ENCODE measurements around the gene TGFB2. TPM values are rescaled to one million over a fixed set of nuclear protein-coding genes. Genes with fewer than 3 reads are reported as not detected.
A peak's percentile ranks its signal among the peaks of the same experiment; 100 is the strongest.

TGFB2 gene
- total RNA-seq, 4 donors from 2014 or later = 2.2 to 16.7 (median 8.0) TPM

GRCh38 chr1:218394989-218395388 is 49.9 kb downstream of the TGFB2 start:
- DNase-seq = no peak
- no peaks in the 10 kb centered on the region for H3K9me3 ChIP-seq
- H3K27me3 ChIP-seq = no peaks in the 10 kb centered on the region
- H3K4me1 ChIP-seq = peaks cover 0 to 18% of the 10 kb centered on the region in 2 donors
- H3K36me3 ChIP-seq = no peaks in the 10 kb centered on the region
- WGBS, 2 donors = 47 to 54% methylated on average over 2 of the region's 2 CpGs
- TF ChIP-seq, protein P1, sequence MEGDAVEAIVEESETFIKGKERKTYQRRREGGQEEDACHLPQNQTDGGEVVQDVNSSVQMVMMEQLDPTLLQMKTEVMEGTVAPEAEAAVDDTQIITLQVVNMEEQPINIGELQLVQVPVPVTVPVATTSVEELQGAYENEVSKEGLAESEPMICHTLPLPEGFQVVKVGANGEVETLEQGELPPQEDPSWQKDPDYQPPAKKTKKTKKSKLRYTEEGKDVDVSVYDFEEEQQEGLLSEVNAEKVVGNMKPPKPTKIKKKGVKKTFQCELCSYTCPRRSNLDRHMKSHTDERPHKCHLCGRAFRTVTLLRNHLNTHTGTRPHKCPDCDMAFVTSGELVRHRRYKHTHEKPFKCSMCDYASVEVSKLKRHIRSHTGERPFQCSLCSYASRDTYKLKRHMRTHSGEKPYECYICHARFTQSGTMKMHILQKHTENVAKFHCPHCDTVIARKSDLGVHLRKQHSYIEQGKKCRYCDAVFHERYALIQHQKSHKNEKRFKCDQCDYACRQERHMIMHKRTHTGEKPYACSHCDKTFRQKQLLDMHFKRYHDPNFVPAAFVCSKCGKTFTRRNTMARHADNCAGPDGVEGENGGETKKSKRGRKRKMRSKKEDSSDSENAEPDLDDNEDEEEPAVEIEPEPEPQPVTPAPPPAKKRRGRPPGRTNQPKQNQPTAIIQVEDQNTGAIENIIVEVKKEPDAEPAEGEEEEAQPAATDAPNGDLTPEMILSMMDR (IDR thresholded peaks at IDR 0.05) = no peak
- TF ChIP-seq POLR2A (IDR thresholded peaks at IDR 0.05) = no peak
- intact Hi-C loops (cut with DNase I) = no loop called here
- H3K4me3 ChIP-seq (replicated peaks in 1 of 3) = no peak overlapping the region
- H3K27ac ChIP-seq = peak overlapping the region in 2 of 3 donors; percentile 32 to 41

DNA sequence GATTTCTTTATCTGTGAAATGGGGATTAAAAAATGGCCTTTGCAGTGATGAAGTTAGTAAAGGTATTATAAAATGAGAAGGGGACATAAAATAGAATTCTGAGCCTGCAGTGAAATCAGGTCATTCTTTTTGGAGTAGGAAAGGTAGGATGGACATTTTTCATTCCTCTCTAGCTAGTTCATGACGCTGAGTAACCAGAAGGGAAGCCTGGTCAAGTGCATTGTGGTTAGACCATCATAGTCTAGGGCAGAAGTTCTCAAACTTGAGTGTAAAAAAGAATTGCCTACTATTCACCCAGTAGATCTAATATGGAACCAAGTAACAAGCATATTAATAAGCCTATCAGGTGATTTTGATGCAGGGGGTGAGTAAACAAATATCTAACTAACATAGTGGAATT is 50.8 kb downstream of the TGFB2 start:
- intact Hi-C loops (cut with DNase I) = no loop called here
- no peaks in the 10 kb centered on the region for H3K27me3 ChIP-seq
- peaks cover 0 to 9% of the 10 kb centered on the region in 2 donors for H3K4me1 ChIP-seq
- no peak for DNase-seq
- H3K9me3 ChIP-seq = no peaks in the 10 kb centered on the region
- no peaks in the 10 kb centered on the region for H3K36me3 ChIP-seq
- WGBS, 2 donors = 86 to 91% methylated on average over 1 of the region's 1 CpG
- no peak overlapping the region for H3K4me3 ChIP-seq (replicated peaks in 1 of 3)
- no peak overlapping the region for H3K27ac ChIP-seq
- TF ChIP-seq, protein P1 (IDR thresholded peaks at IDR 0.05) = no peak
- TF ChIP-seq POLR2A (IDR thresholded peaks at IDR 0.05) = no peak

DNA sequence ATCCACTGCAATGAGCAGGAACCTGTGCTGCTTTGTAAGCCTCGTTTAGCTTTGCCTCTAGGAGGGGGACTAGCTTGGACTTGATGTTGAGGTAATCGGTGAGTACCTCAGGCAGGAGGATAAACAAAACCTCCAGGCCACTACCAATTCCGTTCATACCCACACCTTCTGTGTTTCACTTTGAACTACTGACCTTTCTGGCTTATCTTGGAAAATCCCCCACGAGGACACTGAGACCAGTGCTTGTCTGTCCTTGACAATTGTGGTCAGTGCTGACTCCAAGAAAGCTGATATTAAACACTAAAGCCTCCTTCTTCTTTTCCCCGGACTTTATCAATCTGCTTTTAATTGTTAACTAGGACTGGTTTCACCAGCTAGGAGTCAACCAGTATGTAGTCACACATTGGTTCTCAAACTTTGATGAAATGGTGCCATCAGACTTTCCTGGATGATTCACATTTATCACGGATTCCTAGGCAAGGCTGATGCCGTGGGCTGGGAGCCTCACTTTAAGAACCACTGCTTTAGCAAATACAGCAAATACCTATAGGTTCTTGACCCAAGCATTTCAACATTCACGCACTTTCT is 52.7 kb downstream of the TGFB2 start:
- Histone ChIP-seq H3K36me3 (no peaks in the 10 kb centered on the region), H3K4me1 (peaks cover 0 to 10% of the 10 kb centered on the region in 2 donors), H3K27ac (no peak overlapping the region), H3K9me3 (no peaks in the 10 kb centered on the region), H3K27me3 (no peaks in the 10 kb centered on the region), H3K4me3 (replicated peaks in 1 of 3) (no peak overlapping the region)
- intact Hi-C loops (cut with DNase I) = no loop called here
- no peak for DNase-seq
- TF ChIP-seq, protein P1 (IDR thresholded peaks at IDR 0.05) = no peak
- TF ChIP-seq POLR2A (IDR thresholded peaks at IDR 0.05) = no peak
- 73 to 74% methylated on average over 8 of the region's 8 CpGs for WGBS, 2 donors

GRCh38 chr1:218400624-218401023 is 55.5 kb downstream of the TGFB2 start:
- WGBS, 2 donors = 95 to 97% methylated on average over 3 of the region's 3 CpGs
- Histone ChIP-seq H3K36me3 (no peaks in the 10 kb centered on the region), H3K4me1 (peaks cover 0 to 5% of the 10 kb centered on the region in 2 donors), H3K27me3 (no peaks in the 10 kb centered on the region), H3K9me3 (no peaks in the 10 kb centered on the region), H3K4me3 (replicated peaks in 1 of 3) (no peak overlapping the region), H3K27ac (no peak overlapping the region)
- intact Hi-C loops (cut with DNase I) = no loop called here
- TF ChIP-seq, protein P1 (IDR thresholded peaks at IDR 0.05) = no peak
- no peak for TF ChIP-seq POLR2A (IDR thresholded peaks at IDR 0.05)
- DNase-seq = no peak

- H3K4me3 ChIP-seq (replicated peaks in 1 of 3) = no peak overlapping the region
- H3K9me3 ChIP-seq = no peaks in the 10 kb centered on the region
- 92 to 94% methylated on average over 12 of the region's 12 CpGs for WGBS, 2 donors
- no peaks in the 10 kb centered on the region for H3K36me3 ChIP-seq
- no peak for DNase-seq
- H3K27me3 ChIP-seq = no peaks in the 10 kb centered on the region
- no peak overlapping the region for H3K27ac ChIP-seq
- no peak for TF ChIP-seq POLR2A (IDR thresholded peaks at IDR 0.05)
- TF ChIP-seq, protein P1 (IDR thresholded peaks at IDR 0.05) = no peak
- H3K4me1 ChIP-seq = peaks cover 0 to 5% of the 10 kb centered on the region in 2 donors
- intact Hi-C loops (cut with DNase I) = no loop called here
Observed at GRCh38 chr1:218401441-218401997, 56.4 kb downstream of the TGFB2 start.

All from thyroid gland (tissue), 4 donors.